ENCODE results near the gene MBNL1. TPM values are rescaled to one million over a fixed set of nuclear protein-coding genes. Genes with fewer than 3 reads are reported as not detected.
A peak's percentile ranks its signal among the peaks of the same experiment; 100 is the strongest.

Gene MBNL1
- total RNA-seq, 2 donors from 2014 or later: 149 to 191 TPM

DNA sequence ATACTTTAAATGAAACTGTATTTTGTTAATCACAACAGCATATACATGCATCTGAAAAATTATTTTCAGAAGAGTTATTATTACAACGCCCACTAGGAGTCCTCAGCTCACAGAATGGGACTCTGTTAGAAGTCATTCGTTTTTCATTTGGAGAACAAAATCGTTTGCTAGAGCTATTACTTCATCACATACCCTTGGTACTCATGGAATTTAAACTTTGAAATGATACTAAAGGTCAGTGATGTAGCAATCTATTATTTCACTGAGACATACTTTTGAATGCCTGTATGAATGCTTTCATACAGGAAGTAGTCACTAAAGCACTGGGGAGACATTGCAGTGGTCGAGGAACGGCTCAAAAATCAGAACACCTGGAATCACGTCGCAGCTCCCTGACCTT is 198.1 kb downstream of the MBNL1 start:
- H3K27me3 ChIP-seq: no peaks in the 10 kb centered on the region
- no peak for DNase-seq
- TF ChIP-seq, protein P1, sequence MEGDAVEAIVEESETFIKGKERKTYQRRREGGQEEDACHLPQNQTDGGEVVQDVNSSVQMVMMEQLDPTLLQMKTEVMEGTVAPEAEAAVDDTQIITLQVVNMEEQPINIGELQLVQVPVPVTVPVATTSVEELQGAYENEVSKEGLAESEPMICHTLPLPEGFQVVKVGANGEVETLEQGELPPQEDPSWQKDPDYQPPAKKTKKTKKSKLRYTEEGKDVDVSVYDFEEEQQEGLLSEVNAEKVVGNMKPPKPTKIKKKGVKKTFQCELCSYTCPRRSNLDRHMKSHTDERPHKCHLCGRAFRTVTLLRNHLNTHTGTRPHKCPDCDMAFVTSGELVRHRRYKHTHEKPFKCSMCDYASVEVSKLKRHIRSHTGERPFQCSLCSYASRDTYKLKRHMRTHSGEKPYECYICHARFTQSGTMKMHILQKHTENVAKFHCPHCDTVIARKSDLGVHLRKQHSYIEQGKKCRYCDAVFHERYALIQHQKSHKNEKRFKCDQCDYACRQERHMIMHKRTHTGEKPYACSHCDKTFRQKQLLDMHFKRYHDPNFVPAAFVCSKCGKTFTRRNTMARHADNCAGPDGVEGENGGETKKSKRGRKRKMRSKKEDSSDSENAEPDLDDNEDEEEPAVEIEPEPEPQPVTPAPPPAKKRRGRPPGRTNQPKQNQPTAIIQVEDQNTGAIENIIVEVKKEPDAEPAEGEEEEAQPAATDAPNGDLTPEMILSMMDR (IDR thresholded peaks at IDR 0.05): peak; percentile 28
- H3K27ac ChIP-seq: no peak overlapping the region
- no peaks in the 10 kb centered on the region for H3K36me3 ChIP-seq
- no peak overlapping the region for H3K9ac ChIP-seq (ENCODE audit: low read depth in 2 of 2, low read length in 2 of 2)
- no peaks in the 10 kb centered on the region for H3K4me1 ChIP-seq
- H3K9me3 ChIP-seq: no peaks in the 10 kb centered on the region
- intact Hi-C loops (cut with DNase I): no loop called here
- H3K4me3 ChIP-seq: no peak overlapping the region

GRCh38 chr3:152469248-152470025 is 200.7 kb downstream of the MBNL1 start:
- intact Hi-C loops (cut with DNase I): loop anchor here (5.0 to 10.0 kb wide), 3 partner anchors 53 to 495 kb away; no protein-coding TSS in a partner anchor
- Histone ChIP-seq H3K9me3 (no peaks in the 10 kb centered on the region), H3K36me3 (no peaks in the 10 kb centered on the region), H3K9ac (ENCODE audit: low read depth in 2 of 2, low read length in 2 of 2) (no peak overlapping the region), H3K27me3 (no peaks in the 10 kb centered on the region), H3K4me1 (no peaks in the 10 kb centered on the region), H3K27ac (no peak overlapping the region), H3K4me3 (no peak overlapping the region)
- TF ChIP-seq, protein P1 (IDR thresholded peaks at IDR 0.05): no peak
- DNase-seq: no peak

- H3K36me3 ChIP-seq: no peaks in the 10 kb centered on the region
- DNase-seq: no peak
- H3K9me3 ChIP-seq: no peaks in the 10 kb centered on the region
- no peak overlapping the region for H3K27ac ChIP-seq
- TF ChIP-seq, protein P1 (IDR thresholded peaks at IDR 0.05): no peak
- no peaks in the 10 kb centered on the region for H3K27me3 ChIP-seq
- intact Hi-C loops (cut with DNase I): loop anchor here (5.0 to 10.0 kb wide), 3 partner anchors 52 to 495 kb away; no protein-coding TSS in a partner anchor
- H3K4me3 ChIP-seq: no peak overlapping the region
- H3K4me1 ChIP-seq: no peaks in the 10 kb centered on the region
- H3K9ac ChIP-seq (ENCODE audit: low read depth in 2 of 2, low read length in 2 of 2): no peak overlapping the region
Measured at GRCh38 chr3:152470095-152470494, 201.4 kb downstream of the MBNL1 start.

- DNase-seq: no peak
- TF ChIP-seq, protein P1 (IDR thresholded peaks at IDR 0.05): no peak
- intact Hi-C loops (cut with DNase I): loop anchor here (5.0 to 10.0 kb wide), 3 partner anchors 51 to 494 kb away; no protein-coding TSS in a partner anchor
- no peaks in the 10 kb centered on the region for H3K36me3 ChIP-seq
- H3K4me3 ChIP-seq: no peak overlapping the region
- H3K27ac ChIP-seq: no peak overlapping the region
- H3K27me3 ChIP-seq: no peaks in the 10 kb centered on the region
- H3K9me3 ChIP-seq: no peaks in the 10 kb centered on the region
- no peak overlapping the region for H3K9ac ChIP-seq (ENCODE audit: low read depth in 2 of 2, low read length in 2 of 2)
- H3K4me1 ChIP-seq: no peaks in the 10 kb centered on the region
Measured at GRCh38 chr3:152470893-152471292, 202.2 kb downstream of the MBNL1 start.

DNA sequence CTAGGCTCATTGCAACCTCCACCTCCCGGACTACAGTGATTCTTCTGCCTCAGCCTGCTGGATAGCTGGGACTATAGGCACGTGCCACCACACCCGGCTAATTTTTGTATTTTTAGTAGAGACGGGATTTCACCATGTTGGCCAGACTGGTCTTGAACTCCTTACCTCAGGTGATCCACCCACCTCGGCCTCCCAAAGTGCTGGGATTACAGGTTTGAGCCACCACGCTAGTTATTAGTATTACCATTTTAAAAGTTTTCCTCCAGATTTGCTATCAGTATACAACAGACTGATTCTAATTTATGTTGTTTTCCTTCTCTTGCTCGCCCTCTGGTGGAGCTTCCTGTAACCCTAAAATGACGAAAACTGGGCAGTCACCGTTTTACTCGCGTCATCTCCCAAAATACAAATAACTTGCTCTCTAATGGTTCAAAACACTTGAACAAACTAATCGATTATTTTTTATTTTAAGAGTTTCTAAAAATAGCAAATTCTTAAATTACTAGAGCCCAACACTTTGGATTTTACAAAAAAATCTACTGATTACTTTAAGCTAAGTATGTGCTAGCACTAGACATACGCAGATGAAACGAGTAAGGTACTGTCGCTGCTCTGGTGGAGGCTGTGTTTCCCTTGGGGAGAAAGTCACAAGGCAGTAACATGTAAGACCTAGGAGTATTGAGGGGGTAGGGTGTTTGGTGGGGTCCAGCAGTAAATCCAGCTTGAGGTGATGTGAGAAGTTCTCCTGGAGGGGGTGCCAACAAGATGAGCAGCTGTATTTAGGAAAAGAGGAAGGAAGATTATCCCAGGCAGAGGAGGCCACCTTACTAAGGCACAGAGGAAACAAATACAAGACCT is 203.3 kb downstream of the MBNL1 start:
- intact Hi-C loops (cut with DNase I): loop anchor here (5.0 to 10.0 kb wide), 3 partner anchors 50 to 493 kb away; no protein-coding TSS in a partner anchor
- Histone ChIP-seq H3K4me1 (no peaks in the 10 kb centered on the region), H3K9me3 (no peaks in the 10 kb centered on the region), H3K9ac (ENCODE audit: low read depth in 2 of 2, low read length in 2 of 2) (no peak overlapping the region), H3K27me3 (no peaks in the 10 kb centered on the region), H3K36me3 (no peaks in the 10 kb centered on the region), H3K4me3 (peak overlapping the region; percentile 5), H3K27ac (no peak overlapping the region)
- TF ChIP-seq, protein P1 (IDR thresholded peaks at IDR 0.05): peak; percentile 74
- peak; percentile 82 for DNase-seq
